Measurements from ENCODE around the gene TBC1D21. TPM values are rescaled to one million over a fixed set of nuclear protein-coding genes. Genes with fewer than 3 reads are reported as not detected.

Gene TBC1D21
- total RNA-seq, 1 donor from 2014 or later: not detected

DNA sequence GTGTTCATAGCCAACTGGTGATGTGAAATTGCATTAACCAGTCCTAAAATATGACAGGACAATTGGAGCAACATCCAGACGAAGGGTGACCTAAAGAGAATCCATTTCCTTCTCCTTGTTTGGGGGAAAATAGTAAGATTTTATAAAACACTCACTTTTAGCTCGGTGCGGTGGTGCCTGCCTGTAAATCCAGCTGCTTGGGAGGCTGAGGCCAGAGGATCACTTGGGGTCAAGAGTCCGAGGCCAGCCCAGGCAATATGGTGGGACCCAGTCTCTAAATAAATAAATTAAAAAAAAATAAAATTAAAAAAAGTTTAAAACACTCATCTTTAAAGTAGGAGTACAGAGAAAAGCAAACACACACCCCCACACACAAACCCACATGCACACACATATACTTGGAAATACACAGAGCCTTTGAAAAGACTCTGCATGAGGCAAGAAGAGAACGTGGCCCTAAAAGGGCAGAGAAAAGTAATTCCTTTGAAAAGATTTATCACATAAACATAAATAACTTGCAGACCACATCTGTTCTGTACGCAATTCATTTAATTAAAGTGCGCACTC is 38.7 kb downstream of the TBC1D21 start:
- H3K27me3 ChIP-seq (ENCODE audit: low read depth): no peaks in the 10 kb centered on the region
- H3K4me1 ChIP-seq: no peaks in the 10 kb centered on the region
- intact Hi-C loops (cut with DNase I): no loop called here
- no peak for ATAC-seq
- no peak for TF ChIP-seq CTCF (IDR thresholded peaks at IDR 0.05)
- H3K4me3 ChIP-seq: no peak overlapping the region
- no peaks in the 10 kb centered on the region for H3K9me3 ChIP-seq
- H3K27ac ChIP-seq: no peak overlapping the region
- H3K36me3 ChIP-seq: no peaks in the 10 kb centered on the region
- DNase-seq: peak; percentile 16

GRCh38 chr15:73914145-73914544 is 40.8 kb downstream of the TBC1D21 start:
- H3K9me3 ChIP-seq: no peaks in the 10 kb centered on the region
- ATAC-seq: no peak
- no peak for TF ChIP-seq CTCF (IDR thresholded peaks at IDR 0.05)
- H3K36me3 ChIP-seq: no peaks in the 10 kb centered on the region
- H3K4me3 ChIP-seq: no peak overlapping the region
- peak; percentile 13 for DNase-seq
- H3K4me1 ChIP-seq: no peaks in the 10 kb centered on the region
- no peaks in the 10 kb centered on the region for H3K27me3 ChIP-seq (ENCODE audit: low read depth)
- no peak overlapping the region for H3K27ac ChIP-seq
- intact Hi-C loops (cut with DNase I): no loop called here

DNA sequence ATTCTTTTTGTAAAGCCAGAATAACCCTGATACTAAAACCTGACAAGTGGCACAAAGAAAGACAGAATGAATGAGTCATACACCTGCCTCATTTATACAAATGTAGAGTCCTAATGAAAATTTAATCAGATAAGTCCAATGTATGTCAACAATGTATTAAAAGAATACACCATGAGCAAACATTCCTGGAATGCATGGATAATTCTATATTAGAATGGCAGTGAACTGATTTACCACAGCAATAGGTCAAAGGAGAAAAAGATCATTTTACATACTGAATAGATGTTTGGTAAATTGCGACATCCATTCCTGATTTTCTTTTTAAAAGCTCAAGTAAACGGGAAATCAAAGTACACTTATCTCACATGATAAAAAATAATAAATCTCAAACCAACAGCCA is 41.7 kb downstream of the TBC1D21 start:
- DNase-seq (no peak), ATAC-seq (no peak)
- Histone ChIP-seq H3K4me1 (no peaks in the 10 kb centered on the region), H3K27ac (no peak overlapping the region), H3K9me3 (no peaks in the 10 kb centered on the region), H3K36me3 (no peaks in the 10 kb centered on the region), H3K4me3 (no peak overlapping the region), H3K27me3 (ENCODE audit: low read depth) (no peaks in the 10 kb centered on the region)
- intact Hi-C loops (cut with DNase I): no loop called here
- no peak for TF ChIP-seq CTCF (IDR thresholded peaks at IDR 0.05)

GRCh38 chr15:73918784-73919183 is 45.4 kb downstream of the TBC1D21 start:
- H3K27ac ChIP-seq: no peak overlapping the region
- peaks cover 22% of the 10 kb centered on the region for H3K4me1 ChIP-seq
- no peak for TF ChIP-seq CTCF (IDR thresholded peaks at IDR 0.05)
- no peaks in the 10 kb centered on the region for H3K27me3 ChIP-seq (ENCODE audit: low read depth)
- no peak overlapping the region for H3K4me3 ChIP-seq
- intact Hi-C loops (cut with DNase I): no loop called here
- H3K9me3 ChIP-seq: no peaks in the 10 kb centered on the region
- no peaks in the 10 kb centered on the region for H3K36me3 ChIP-seq
- ATAC-seq: no peak
- no peak for DNase-seq

- TF ChIP-seq CTCF (IDR thresholded peaks at IDR 0.05): no peak
- DNase-seq: peak; percentile 15
- H3K4me1 ChIP-seq: peaks cover 31% of the 10 kb centered on the region
- H3K36me3 ChIP-seq: no peaks in the 10 kb centered on the region
- intact Hi-C loops (cut with DNase I): no loop called here
- H3K4me3 ChIP-seq: no peak overlapping the region
- no peaks in the 10 kb centered on the region for H3K9me3 ChIP-seq
- H3K27ac ChIP-seq: no peak overlapping the region
- no peaks in the 10 kb centered on the region for H3K27me3 ChIP-seq (ENCODE audit: low read depth)
- ATAC-seq: no peak
These were observed 46.3 kb downstream of the TBC1D21 start for GRCh38 chr15:73919706-73920105.
